ENCODE data around the gene ZBTB25. TPM values are rescaled to one million over a fixed set of nuclear protein-coding genes. Genes with fewer than 3 reads are reported as not detected.

The ZBTB25 gene
- total and polyA plus RNA-seq, 10 of the 15 experiments (the other 5 are each of a cell fraction or from before 2014, with no cell fraction given): 4.1 to 33.9 (median 9.7) TPM

GRCh38 chr14:64488590-64489099, 15.0 kb downstream of the ZBTB25 start:
- POLR2A ChIA-PET: interaction anchor here (0.8 to 1.0 kb wide), 3 partner anchors 9 to 97 kb away, joined by 3 to 5 read pairs (median 3); no protein-coding TSS in a partner anchor
- no peak for FAIRE-seq
- H3K79me2 ChIP-seq (ENCODE audit: control insufficient read depth, insufficient read depth, low read length): peaks cover 4% of the 10 kb centered on the region

More at GRCh38 chr14:64488590-64489099, 15.0 kb downstream of the ZBTB25 start:
- Histone ChIP-seq H3K27me3 (replicated peaks in 1 of 2; ENCODE audit: control insufficient read depth in 2 of 2, insufficient read depth in 2 of 2, low read length in 1 of 2) (no peaks in the 10 kb centered on the region), H3K36me3 (ENCODE audit: control insufficient read depth in 2 of 2, insufficient read depth in 2 of 2, low read length in 1 of 2) (peaks cover 4 to 25% of the 10 kb centered on the region in 2 experiments; a peak in 2 of 4 replicates), H3K9ac (ENCODE audit: control insufficient read depth, insufficient read depth, low read length) (no peak overlapping the region), H4K20me1 (ENCODE audit: control insufficient read depth, insufficient read depth) (no peaks in the 10 kb centered on the region), H3K4me2 (ENCODE audit: control insufficient read depth, insufficient read depth) (no peak overlapping the region), H3K9me3 (replicated peaks; ENCODE audit: control insufficient read depth, insufficient read depth, low read length) (no peaks in the 10 kb centered on the region), H3K4me3 (no peak overlapping the region), H3K27ac (ENCODE audit: control insufficient read depth, insufficient read depth) (no peak overlapping the region), H2AFZ (ENCODE audit: control insufficient read depth, low read depth, low read length) (no peak overlapping the region), H3K4me1 (ENCODE audit: control insufficient read depth, insufficient read depth, low read length) (no peaks in the 10 kb centered on the region)
- no TSS peak for BruUV-seq (replicated peaks)
- TF ChIP-seq NFYA (IDR thresholded peaks at IDR 0.05; ENCODE audit: borderline replicate concordance, low read depth, low read length): no peak
- TF ChIP-seq CBX5 (IDR thresholded peaks at IDR 0.05; ENCODE audit: low read depth): no peak
- no peak for TF ChIP-seq FOXM1 (IDR thresholded peaks at IDR 0.05; ENCODE audit: low read depth, low read length)
- no peak for TF ChIP-seq SREBF1 (IDR thresholded peaks at IDR 0.05; ENCODE audit: low read length)
- TF ChIP-seq LARP7 (IDR thresholded peaks at IDR 0.05): no peak
- TF ChIP-seq SRF (IDR thresholded peaks at IDR 0.05; ENCODE audit: low read depth in 2 of 2, low read length in 2 of 2): no peak
- TF ChIP-seq IKZF2 (IDR thresholded peaks at IDR 0.05): no peak
- TF ChIP-seq RAD51 (IDR thresholded peaks at IDR 0.05): no peak
- TF ChIP-seq SIX5 (IDR thresholded peaks at IDR 0.05; ENCODE audit: low read depth, low read length, severe bottlenecking): no peak
- no peak for TF ChIP-seq ZBTB33 (IDR thresholded peaks at IDR 0.05)
- no peak for TF ChIP-seq BCL11A (IDR thresholded peaks at IDR 0.05; ENCODE audit: low read depth, low read length)
- TF ChIP-seq SUZ12 (IDR thresholded peaks at IDR 0.05; ENCODE audit: unreplicated experiment): no peak
- no peak for TF ChIP-seq HDGF (IDR thresholded peaks at IDR 0.05)
- TF ChIP-seq ZNF207 (IDR thresholded peaks at IDR 0.05; ENCODE audit: borderline replicate concordance): no peak
- TF ChIP-seq POLR2AphosphoS2 (IDR thresholded peaks at IDR 0.05; ENCODE audit: low read depth, low read length): no peak
- no peak for TF ChIP-seq IRF5 (IDR thresholded peaks at IDR 0.05; ENCODE audit: borderline replicate concordance)
- RAD21 ChIA-PET (ENCODE audit: unreplicated experiment): no interaction called here
- ATAC-seq (no peak), DNase-seq (ENCODE audit: low read depth, low spot score) (no peak)
- CTCF ChIA-PET: interaction anchor here (0.9 to 10.2 kb wide), 5 partner anchors 9 to 59 kb away, joined by 3 to 72 read pairs (median 7); no protein-coding TSS in a partner anchor
- in situ Hi-C loops (cut with MboI) (no loop called here), intact Hi-C loops (cut with micrococcal nuclease; ENCODE audit: unreplicated experiment) (no loop called here)
- SMC1A ChIA-PET (ENCODE audit: uncharacterized antibody, unreplicated experiment): interaction anchor here (1.2 to 1.9 kb wide), 3 partner anchors 9 to 59 kb away, joined by 3 to 12 read pairs (median 3); no protein-coding TSS in a partner anchor
- 100% methylated on average over 5 of the region's 5 CpGs for WGBS (ENCODE audit: insufficient coverage, insufficient replicate concordance, low lambda C conversion rate, missing lambda C conversion rate)

All from GM12878 (cell line).